Effector memory CD4-positive, alpha-beta T cell (primary cell): ENCODE measurements around the gene IFNA2.

Source experiments
- DNase-seq, 3 donors: peaks; one replicate each; pipeline ENCODE4 v3.0.0-alpha.2; 2020
- H3K27ac ChIP-seq: 2 replicates; pipeline ENCODE4 v1.7.0; 2013; ENCODE audit warnings: mild to moderate bottlenecking, low read length, moderate library complexity; ENCODE audit not compliant: insufficient read depth, poor library complexity, severe bottlenecking
- H3K27me3 ChIP-seq: replicated peaks from 2 replicates; pipeline ENCODE4 v1.7.0; 2013; ENCODE audit warnings: mild to moderate bottlenecking, low read length; ENCODE audit not compliant: insufficient read depth, control insufficient read depth, poor library complexity, severe bottlenecking
- H3K36me3 ChIP-seq: 2 replicates; pipeline ENCODE4 v1.7.0; 2013; ENCODE audit warnings: mild to moderate bottlenecking, low read length, moderate library complexity; ENCODE audit not compliant: control insufficient read depth, insufficient read depth
- H3K4me1 ChIP-seq: 2 replicates; pipeline ENCODE4 v1.7.0; 2013; ENCODE audit warnings: low read length, mild to moderate bottlenecking; ENCODE audit not compliant: control insufficient read depth, insufficient read depth, poor library complexity, severe bottlenecking
- H3K4me3 ChIP-seq: 2 replicates; pipeline ENCODE4 v1.7.0; 2013; ENCODE audit warnings: low read length, low read depth, mild to moderate bottlenecking; ENCODE audit not compliant: insufficient read depth, poor library complexity, severe bottlenecking
- H3K9me3 ChIP-seq: 2 replicates; pipeline ENCODE4 v1.7.0; 2013; ENCODE audit warnings: mild to moderate bottlenecking, low read length, moderate library complexity; ENCODE audit not compliant: control insufficient read depth

IFNA2 gene

DNA sequence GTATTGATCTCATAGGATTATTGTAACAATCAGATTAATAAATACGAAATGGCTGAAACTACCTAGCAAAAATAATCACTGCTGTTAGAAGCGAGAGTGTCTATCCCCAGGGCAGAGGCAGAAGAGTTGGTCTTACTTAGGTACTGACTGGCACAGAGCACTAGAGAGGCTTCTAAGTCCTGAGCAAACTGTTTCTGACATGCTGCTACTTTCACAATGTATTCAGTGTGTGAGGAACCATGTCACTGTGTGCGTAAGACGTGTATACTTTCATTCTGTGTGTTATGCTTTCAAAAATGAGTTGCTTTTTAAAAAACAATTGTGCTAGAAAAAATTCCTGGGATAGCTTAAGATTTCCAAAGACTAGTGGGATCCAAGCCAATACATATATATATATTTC is 44.5 kb downstream of the IFNA2 start:
- no peaks in the 10 kb centered on the region for H3K27me3 ChIP-seq
- no peaks in the 10 kb centered on the region for H3K36me3 ChIP-seq
- no peaks in the 10 kb centered on the region for H3K4me1 ChIP-seq
- H3K27ac ChIP-seq, result no peak overlapping the region
- DNase-seq, result no peak
- H3K9me3 ChIP-seq, result no peaks in the 10 kb centered on the region
- no peak overlapping the region for H3K4me3 ChIP-seq

DNA sequence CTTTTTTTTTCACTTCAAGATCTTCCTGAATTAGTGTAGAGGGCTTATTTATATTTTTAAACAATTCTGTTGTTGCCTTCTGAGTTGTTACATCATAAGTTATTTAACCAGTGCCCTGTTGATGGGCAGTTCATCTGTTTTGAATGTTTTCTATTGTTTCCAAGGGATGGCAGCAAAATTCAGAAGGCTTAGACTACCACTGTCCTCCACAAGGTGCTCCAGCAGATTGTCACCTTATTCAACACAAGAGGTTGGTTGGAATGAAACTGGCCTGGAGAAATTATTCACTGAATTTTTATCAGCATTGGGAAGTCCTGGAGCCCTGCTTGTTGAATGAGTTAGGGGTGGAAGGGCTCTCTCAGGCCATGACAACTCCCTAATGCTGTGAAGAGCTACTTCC is 48.7 kb downstream of the IFNA2 start:
- no peak overlapping the region for H3K4me3 ChIP-seq
- no peak for DNase-seq
- no peaks in the 10 kb centered on the region for H3K27me3 ChIP-seq
- H3K36me3 ChIP-seq, result peaks cover 5% of the 10 kb centered on the region
- H3K4me1 ChIP-seq, result peaks cover 10% of the 10 kb centered on the region
- no peak overlapping the region for H3K27ac ChIP-seq
- no peaks in the 10 kb centered on the region for H3K9me3 ChIP-seq

DNA sequence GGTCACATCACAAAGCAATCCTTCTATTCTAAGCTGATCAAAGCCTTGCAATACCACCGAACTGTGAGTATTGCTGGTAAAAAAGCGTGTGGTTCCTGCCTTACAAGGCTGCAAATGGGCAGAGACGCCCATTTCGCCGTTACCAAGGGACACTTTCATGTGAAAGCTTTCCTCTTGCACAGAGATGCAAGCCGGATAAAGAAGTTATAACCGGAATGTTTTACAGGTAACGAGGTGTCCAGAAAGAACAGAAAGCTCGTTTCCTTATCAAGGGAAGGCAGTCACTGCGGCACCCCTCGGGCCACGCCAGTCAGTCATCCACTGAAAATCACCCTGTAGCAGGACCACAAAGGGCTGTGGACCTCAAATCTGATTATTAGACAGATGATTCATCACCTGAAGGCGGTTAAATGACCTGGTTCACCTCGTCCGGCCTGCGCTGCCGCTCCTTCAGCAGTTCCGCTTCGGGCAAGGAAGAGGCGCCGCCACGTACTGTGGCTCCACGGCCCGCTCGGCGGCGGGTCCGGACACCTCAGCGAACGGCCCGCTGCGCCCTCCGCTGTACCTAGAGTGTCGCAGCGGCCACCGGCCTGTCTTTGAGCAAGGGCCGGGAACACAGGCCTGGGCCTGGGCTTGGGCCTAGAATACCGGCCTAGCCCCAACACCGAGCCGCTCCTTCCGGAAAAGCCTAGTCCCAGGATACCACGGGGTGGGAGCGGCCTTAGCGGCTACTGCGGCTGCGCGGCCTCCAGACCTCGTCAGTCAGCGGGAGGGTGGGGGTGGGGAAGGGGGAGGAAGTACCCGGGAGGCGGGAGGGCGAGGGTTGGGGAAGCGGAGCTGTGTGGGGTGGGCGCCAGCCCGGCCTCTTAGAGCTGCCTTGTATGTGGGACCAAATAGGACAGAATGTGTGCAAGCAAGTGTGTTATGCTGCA is 50.2 kb downstream of the IFNA2 start, which contains the start of gene KLHL9:
Gene KLHL9, minus strand, starts transcription at position 704 of the 932 bp plus-strand sequence. Its CDS starts 545 bp downstream, at position 159.
- H3K4me1 ChIP-seq, result peaks cover 10% of the 10 kb centered on the region
- peak within 1 kb of the TSS; percentile 95 for H3K27ac ChIP-seq
- H3K27me3 ChIP-seq, result no peaks in the 10 kb centered on the region
- H3K9me3 ChIP-seq, result no peaks in the 10 kb centered on the region
- DNase-seq, result peak; percentile 72 to 84 (median 80)
- peak within 1 kb of the TSS; percentile 94 for H3K4me3 ChIP-seq
- peaks cover 5% of the 10 kb centered on the region for H3K36me3 ChIP-seq
